Measurements from ENCODE around the gene C1QL1. TPM values are rescaled to one million over a fixed set of nuclear protein-coding genes. Genes with fewer than 3 reads are reported as not detected.
A peak's percentile ranks its signal among the peaks of the same experiment; 100 is the strongest.

C1QL1 gene
- total RNA-seq, 1 experiment from 2014 or later, result 6.1 TPM

DNA sequence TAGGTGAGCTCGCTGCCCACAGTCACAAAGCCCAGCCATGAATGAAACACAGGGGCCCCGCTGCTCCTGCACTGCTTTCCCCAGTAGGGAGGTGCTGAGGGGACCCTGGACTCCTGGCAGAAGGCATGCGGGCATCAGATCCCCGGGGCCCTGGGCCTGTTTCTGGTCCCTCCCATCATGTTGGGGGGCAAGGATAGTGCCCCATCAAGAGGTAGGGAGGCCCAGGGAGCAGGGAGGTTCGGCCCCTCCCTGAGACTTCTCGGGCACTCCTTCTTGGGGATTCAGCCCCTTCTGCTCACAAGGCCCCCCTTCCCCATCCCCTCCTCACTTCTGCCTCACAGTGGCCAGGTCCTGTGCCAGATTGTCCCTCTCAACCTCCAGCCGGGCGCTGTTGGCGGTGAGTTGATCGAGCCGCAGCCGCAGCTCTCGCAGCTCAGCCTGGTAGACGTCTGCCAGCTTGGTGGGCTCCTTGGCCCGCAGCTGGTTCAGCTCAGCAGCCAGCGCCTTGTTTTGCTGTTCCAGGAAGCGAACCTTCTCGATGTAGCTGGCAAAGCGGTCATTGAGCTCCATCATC, 53.3 kb downstream of the C1QL1 start:
- Histone ChIP-seq H3K9me3 (no peaks in the 10 kb centered on the region), H3K4me3 (no peak overlapping the region), H3K36me3 (no peaks in the 10 kb centered on the region), H3K27me3 (no peaks in the 10 kb centered on the region)
- no peak for DNase-seq

- no peak overlapping the region for H3K4me3 ChIP-seq
- DNase-seq, result no peak
- no peaks in the 10 kb centered on the region for H3K27me3 ChIP-seq
- H3K36me3 ChIP-seq, result no peaks in the 10 kb centered on the region
- no peaks in the 10 kb centered on the region for H3K9me3 ChIP-seq
Measured at GRCh38 chr17:44914148-44914547, 54.0 kb downstream of the C1QL1 start.

DNA sequence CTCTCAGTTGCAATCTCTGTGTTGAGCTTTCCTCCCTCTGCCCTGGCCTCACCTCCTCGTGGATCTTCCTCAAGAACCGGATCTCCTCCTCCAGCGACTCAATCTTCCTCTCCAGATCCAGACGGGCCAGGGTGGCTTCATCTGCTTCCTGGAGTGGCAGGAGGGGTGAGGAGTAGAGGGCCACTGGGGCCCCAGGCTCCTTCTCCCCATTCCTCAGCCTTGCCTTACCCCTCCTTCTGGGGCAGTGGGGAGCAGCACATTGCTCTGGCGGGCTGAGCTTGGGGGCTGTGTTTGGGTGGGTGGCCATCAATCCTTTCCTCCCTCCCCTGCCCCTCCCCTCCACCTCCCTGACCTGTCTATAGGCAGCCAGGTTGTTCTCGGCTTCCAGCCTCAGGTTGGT, 54.4 kb downstream of the C1QL1 start:
- Histone ChIP-seq H3K9me3 (no peaks in the 10 kb centered on the region), H3K27me3 (no peaks in the 10 kb centered on the region), H3K4me3 (no peak overlapping the region), H3K36me3 (no peaks in the 10 kb centered on the region)
- no peak for DNase-seq

DNA sequence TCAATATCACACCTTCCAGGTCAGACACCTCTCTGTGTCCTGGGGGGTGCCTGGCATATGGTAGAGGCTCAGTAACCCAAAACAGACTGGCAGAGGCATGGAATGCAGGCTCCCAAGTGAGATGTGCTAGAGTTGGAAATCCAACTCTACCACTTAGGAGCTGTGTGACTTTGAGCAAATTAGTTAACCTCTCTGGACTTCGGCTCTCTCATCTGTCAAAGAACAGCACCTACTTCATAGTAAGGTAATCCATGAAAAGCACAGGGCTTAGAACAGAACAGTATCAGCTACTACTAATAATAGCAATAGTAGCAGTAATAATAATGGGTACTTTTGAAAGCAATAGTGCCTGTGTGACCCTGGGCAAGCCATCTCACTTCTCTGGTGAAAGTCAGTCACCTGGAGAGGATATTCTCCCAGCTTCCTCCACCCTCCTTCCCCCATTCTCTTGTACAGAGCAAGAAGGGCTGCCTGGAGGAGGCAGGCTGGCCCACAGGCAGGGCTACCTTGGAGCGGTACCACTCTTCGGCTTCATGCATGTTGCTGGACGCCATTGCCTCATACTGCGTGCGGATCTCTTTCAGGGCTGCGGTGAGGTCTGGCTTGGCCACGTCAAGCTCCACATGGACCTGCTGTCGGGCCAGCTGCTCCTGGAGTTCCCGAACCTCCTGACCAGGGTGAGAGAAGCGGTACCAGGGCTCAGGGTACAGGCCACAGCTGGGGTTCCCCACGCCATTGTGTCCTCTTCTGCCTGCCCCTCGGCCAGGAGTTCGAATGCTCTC, 55.1 kb downstream of the C1QL1 start:
- Histone ChIP-seq H3K9me3 (no peaks in the 10 kb centered on the region), H3K36me3 (no peaks in the 10 kb centered on the region), H3K27me3 (no peaks in the 10 kb centered on the region), H3K4me3 (no peak overlapping the region)
- DNase-seq, result no peak

GRCh38 chr17:44911133-44912001, 56.7 kb downstream of the C1QL1 start:
- no peaks in the 10 kb centered on the region for H3K27me3 ChIP-seq
- no peak overlapping the region for H3K4me3 ChIP-seq
- peak; percentile 46 for DNase-seq
- H3K9me3 ChIP-seq, result no peaks in the 10 kb centered on the region
- no peaks in the 10 kb centered on the region for H3K36me3 ChIP-seq

- H3K36me3 ChIP-seq, result no peaks in the 10 kb centered on the region
- H3K27me3 ChIP-seq, result no peaks in the 10 kb centered on the region
- no peak for DNase-seq
- no peaks in the 10 kb centered on the region for H3K9me3 ChIP-seq
- H3K4me3 ChIP-seq, result no peak overlapping the region
Measured at GRCh38 chr17:44910231-44911106, 57.6 kb downstream of the C1QL1 start.

Other genes with a start within 250 kb of the C1QL1 start
- 0.72 TPM in 1 of 2 replicates, not detected in the other for gene ADAM11, start 209.3 kb downstream of the C1QL1 start, total RNA-seq (2014; rRNA removed; shearing (Covaris generic); ENCODE audit: low replicate concordance)
- 15.4 and 60.0 TPM in 2 replicates for gene GJC1, start 138.0 kb downstream of the C1QL1 start, total RNA-seq (2014; rRNA removed; shearing (Covaris generic); ENCODE audit: low replicate concordance)
- not detected in 2 replicates for gene HIGD1B, start 120.4 kb downstream of the C1QL1 start, total RNA-seq (2014; rRNA removed; shearing (Covaris generic); ENCODE audit: low replicate concordance)
- 156 and 179 TPM in 2 replicates for gene EFTUD2, start 68.9 kb downstream of the C1QL1 start, total RNA-seq (2014; rRNA removed; shearing (Covaris generic); ENCODE audit: low replicate concordance)
- 5.0 TPM in 1 of 2 replicates, not detected in the other for gene GFAP, start 52.8 kb downstream of the C1QL1 start, total RNA-seq (2014; rRNA removed; shearing (Covaris generic); ENCODE audit: low replicate concordance)
- 10.9 and 21.6 TPM in 2 replicates for gene KIF18B, start 20.5 kb downstream of the C1QL1 start, total RNA-seq (2014; rRNA removed; shearing (Covaris generic); ENCODE audit: low replicate concordance)
- gene DCAKD, start 83.3 kb upstream of the C1QL1 start, total RNA-seq (2014; rRNA removed; shearing (Covaris generic); ENCODE audit: low replicate concordance), result 20.7 and 24.1 TPM in 2 replicates
- gene NMT1, start 93.0 kb upstream of the C1QL1 start, total RNA-seq (2014; rRNA removed; shearing (Covaris generic); ENCODE audit: low replicate concordance), result 103 and 154 TPM in 2 replicates
- 9.4 and 13.3 TPM in 2 replicates for gene PLCD3, start 164.2 kb upstream of the C1QL1 start, total RNA-seq (2014; rRNA removed; shearing (Covaris generic); ENCODE audit: low replicate concordance)
- 2.7 and 5.0 TPM in 2 replicates for gene ACBD4, start 167.4 kb upstream of the C1QL1 start, total RNA-seq (2014; rRNA removed; shearing (Covaris generic); ENCODE audit: low replicate concordance)
- gene HEXIM1, start 180.2 kb upstream of the C1QL1 start, total RNA-seq (2014; rRNA removed; shearing (Covaris generic); ENCODE audit: low replicate concordance), result 20.3 and 20.8 TPM in 2 replicates
- gene HEXIM2, start 193.6 kb upstream of the C1QL1 start, total RNA-seq (2014; rRNA removed; shearing (Covaris generic); ENCODE audit: low replicate concordance), result 20.6 and 34.3 TPM in 2 replicates

Measured in MG63 (cell line).